Activated naive CD4-positive, alpha-beta T cell (primary cell): ENCODE results near the gene BNC2.

ENCODE experiments used
- DNase-seq, 4 experiments: peaks; one replicate each; lab custom pipeline; 2025; lab: John Stamatoyannopoulos, UW

BNC2 gene

GRCh38 chr9:16715404-16715803, 155.1 kb downstream of the BNC2 start:
- DNase-seq = no peak

GRCh38 chr9:16712787-16713186, 157.7 kb downstream of the BNC2 start:
- no peak for DNase-seq

- DNase-seq = no peak
Measured at GRCh38 chr9:16710888-16711287, 159.6 kb downstream of the BNC2 start.

DNA sequence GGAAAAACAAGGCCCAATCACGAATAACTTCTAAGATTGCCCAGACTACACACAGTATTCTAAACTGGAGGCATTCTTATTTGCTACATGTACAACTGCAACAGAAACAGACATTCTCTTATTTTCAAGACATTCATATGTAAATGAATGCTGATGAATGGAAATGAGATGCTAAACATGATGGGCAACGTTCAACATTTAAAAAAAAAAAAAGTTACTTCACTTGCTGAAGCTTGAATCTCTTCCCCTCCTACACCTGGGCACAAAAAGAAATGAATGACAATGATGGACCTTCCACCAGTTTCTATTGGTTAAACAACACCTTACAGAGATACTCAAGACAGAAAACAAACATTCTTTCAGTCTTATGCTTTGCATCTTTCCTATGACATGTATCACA, 160.5 kb downstream of the BNC2 start:
- DNase-seq = no peak

DNA sequence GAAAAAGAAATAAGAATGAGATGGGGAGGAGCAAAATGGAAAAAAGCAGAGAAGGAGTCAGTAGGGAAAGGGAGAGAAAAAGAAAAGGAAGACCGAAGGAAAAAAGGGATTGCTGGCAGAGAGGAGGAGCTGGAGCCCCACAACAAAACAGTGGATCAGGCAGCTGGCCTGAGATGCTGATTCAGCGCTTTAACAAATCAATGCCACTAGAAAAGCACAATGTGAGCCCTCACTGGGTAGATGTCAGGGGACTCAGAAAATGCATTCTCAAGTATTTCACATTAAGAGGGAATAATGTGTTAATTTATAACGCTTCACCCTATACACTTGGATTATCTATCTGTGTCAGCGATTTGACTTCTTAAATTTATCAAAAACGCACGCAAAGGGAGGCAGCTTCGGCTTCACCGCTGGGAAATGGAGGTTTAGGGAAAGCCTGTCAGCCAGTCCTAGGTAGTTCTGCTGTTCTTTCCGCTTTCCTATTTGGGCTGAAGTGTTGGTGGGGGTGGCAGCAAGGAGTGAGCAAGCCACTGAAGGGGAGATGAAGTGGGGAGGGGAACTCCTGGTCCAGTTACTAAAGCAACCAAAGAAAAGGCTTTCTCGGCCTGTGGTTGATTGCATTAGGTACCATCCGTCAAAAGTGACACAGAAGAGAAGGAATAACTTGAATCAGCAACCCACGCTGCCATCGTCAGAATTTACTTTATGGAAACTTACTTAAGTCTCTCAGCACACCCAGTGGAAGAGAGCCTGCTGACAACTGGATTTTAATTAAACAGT, 161.6 kb downstream of the BNC2 start:
- DNase-seq = no peak

- no peak for DNase-seq
Measured at GRCh38 chr9:16705111-16705604, 165.3 kb downstream of the BNC2 start.

GRCh38 chr9:16704116-16705110, 166.1 kb downstream of the BNC2 start:
- no peak for DNase-seq

DNA sequence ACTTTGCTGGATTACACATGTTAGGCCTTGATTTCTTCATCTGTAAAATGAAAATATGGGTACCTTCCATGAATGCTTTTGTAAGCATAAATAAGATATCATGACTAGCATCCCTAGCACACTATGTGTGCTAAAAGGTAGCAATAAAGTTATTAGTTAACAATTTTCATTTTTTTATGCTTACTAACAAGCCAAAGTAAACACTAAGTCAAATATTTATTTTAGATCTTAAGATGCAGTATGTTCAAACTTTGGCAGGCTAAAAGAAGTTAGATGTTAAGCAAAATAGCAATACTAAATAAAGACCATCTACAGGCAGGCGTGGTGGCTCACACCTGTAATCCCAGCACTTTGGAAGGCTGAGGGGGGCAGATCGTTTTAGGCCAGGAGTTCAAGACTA, 169.1 kb downstream of the BNC2 start:
- no peak for DNase-seq

GRCh38 chr9:16693616-16694015, 176.9 kb downstream of the BNC2 start:
- no peak for DNase-seq

- no peak for DNase-seq
Measured at GRCh38 chr9:16690628-16691027, 179.8 kb downstream of the BNC2 start.

DNA sequence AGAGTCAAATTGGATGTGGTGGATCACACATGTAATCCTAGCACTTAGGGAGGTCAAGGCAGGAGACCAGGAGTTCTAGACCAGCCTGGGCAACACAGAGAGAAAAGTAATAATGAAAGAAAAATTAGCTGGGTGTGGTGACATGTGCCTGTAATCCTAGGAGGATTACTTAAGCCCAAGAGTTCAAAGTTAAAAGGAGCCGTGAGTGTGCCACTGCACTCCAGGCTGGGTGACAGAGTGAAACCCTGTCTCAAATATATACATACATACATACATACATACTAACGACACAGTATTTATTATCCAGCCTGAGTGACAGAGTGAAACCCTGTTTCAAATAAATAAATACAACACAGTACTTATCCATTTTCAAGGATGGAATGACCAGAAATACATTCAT, 180.3 kb downstream of the BNC2 start:
- DNase-seq = no peak

- DNase-seq = no peak
Measured at GRCh38 chr9:16689351-16689938, 181.0 kb downstream of the BNC2 start.

DNA sequence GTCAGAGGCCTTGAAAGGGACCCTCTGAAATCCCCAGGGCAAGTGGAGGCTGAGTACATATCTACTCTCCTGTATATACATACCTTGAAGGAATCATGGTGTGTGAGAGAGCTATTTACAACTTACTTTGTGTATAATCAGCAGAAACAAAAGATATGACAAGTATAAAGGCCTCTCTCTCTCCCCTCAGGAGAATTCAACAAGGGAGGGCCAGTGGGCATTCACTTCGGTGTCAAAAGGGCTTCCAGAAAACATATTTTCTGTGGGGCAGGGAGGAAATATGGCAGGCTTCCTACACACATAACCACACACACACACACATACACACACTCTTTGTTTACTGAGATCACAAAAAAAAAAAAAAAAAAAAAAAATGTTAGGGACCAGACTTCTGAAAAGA, 181.7 kb downstream of the BNC2 start:
- DNase-seq = no peak

GRCh38 chr9:16687678-16688369, 182.6 kb downstream of the BNC2 start:
- DNase-seq = no peak

DNA sequence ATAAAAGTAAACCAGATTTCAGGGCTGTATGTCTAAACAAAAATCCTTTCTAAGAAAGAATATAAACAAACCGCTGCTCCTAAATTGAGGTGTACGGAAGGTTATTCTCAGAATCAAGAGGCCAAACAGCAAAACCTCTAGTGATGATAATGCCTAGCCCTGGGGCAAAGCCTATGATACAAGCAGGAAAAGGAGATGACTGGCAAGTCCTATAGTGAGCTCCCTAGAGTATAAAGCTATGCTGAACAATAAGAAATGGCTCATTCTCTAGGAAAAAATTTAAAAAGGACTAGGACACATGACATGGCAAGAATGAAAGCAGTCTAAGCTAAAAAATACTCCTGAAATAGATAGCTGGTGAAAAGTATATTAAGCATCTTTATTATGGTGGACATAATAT, 187.1 kb downstream of the BNC2 start:
- no peak for DNase-seq

DNA sequence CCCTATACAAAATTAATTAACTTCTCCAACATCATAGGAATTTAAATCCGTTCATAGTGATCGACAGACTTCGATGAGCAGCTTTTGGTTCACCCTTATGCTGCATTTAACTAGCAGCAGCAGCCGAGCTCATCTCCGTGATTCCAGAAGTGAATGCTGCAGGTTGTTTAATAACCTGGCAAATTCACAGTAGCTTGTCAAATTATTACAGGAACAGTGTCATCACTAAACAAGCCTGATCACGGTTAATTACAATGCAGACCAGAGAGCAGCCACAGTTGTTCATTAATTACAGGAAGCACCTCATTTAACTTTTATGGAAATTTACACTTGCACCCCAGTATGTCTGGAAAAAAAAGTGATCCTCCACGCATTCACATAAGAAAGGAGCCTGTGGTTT, 188.2 kb downstream of the BNC2 start:
- no peak for DNase-seq

DNA sequence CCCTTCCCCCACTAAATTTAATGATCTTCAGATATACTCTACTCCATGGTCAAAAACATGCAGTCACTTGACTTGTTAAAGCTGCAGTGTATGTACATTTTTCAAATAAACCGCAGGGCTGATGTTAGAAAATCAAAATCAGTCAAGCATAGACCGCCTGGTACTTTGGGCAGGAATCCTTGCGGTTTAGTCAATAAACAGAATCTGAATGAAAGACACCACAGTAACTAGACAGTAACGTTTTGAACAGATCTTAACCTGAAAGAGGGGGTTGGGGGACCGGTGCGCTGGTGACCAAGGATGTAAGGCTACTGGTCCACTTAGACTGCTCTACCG, 188.8 kb downstream of the BNC2 start:
- no peak for DNase-seq

DNA sequence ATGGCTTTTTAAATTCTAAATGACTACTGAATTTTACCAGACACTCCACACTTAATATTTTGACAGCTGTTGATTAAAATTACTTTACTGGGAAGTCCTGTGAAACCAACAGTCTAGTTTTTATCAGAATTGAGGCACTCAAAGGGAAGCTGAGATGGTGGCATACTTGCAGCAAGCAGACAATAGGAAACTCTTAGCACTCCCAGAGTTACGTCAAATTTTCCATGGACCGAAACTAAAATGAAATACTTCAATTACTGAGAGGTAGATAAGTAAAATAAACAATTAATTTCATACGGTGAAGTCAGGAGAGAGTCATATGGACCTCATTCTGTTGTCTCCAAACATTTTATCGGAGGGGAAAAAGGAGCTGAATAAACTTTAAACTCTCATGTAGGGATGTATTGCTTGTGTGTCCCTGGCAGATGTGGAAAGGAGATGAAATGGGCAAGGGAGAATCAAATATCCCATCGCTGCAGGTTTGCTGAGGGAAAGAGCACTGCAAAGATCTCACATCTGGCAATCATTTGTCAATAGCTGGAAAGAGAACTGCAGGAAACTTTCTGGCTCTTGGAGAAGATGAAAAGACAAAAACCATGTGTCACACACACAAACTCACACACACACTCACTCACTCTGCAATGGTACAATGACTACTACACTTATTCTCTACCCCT, 189.4 kb downstream of the BNC2 start:
- no peak for DNase-seq

- no peak for DNase-seq
Measured at GRCh38 chr9:16680541-16680940, 189.9 kb downstream of the BNC2 start.

- DNase-seq = no peak
Measured at GRCh38 chr9:16679327-16679821, 191.1 kb downstream of the BNC2 start.

DNA sequence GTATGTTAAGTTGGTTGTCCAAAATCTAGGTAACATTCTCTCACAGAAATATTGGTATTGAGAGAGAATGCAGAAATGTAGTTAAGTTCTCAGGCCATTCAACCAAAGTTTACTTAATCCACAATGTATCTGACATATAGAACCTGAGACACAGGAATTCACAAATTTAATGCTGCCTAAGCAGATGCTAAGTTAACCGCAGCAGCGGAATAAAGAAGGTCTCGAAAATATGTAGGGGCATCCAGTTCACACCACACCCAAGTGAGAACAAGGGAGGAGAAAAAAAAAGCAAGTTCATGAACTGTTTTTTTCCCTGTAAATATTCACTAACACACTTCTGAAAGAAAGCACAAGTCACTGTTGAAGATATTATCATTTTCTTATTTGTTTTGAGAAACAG, 194.0 kb downstream of the BNC2 start:
- no peak for DNase-seq
